ENCODE data around the gene FGF13. TPM values are rescaled to one million over a fixed set of nuclear protein-coding genes. Genes with fewer than 3 reads are reported as not detected.

The FGF13 gene
- polyA plus RNA-seq, 4 donors, result 25.1 to 33.5 (median 29.3) TPM

DNA sequence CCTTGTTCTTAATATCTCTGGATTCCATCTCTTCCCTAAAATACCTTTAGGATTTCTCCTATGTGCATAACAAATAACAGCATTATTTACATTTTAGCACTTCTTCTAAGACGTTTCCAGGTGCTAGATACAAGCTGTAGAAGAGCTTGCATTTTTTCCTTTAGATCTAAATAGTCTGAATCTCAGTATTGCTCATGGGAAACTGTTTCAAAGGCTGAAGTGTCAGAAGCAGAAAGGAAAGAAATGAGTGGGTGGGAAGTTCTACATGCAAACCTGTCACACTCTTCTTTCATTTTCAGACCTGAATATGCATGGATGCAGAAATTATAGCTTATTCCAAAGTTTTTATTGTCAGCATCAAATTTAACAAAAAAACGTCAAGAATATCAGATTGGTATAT is 41.8 kb downstream of the FGF13 start:
- no peak for DNase-seq (ENCODE audit: low read depth in 4 of 4, low spot score in 3 of 4)

GRCh38 chrX:138664466-138664865 is 47.1 kb downstream of the FGF13 start:
- DNase-seq (ENCODE audit: low read depth in 4 of 4, low spot score in 3 of 4), result no peak

DNA sequence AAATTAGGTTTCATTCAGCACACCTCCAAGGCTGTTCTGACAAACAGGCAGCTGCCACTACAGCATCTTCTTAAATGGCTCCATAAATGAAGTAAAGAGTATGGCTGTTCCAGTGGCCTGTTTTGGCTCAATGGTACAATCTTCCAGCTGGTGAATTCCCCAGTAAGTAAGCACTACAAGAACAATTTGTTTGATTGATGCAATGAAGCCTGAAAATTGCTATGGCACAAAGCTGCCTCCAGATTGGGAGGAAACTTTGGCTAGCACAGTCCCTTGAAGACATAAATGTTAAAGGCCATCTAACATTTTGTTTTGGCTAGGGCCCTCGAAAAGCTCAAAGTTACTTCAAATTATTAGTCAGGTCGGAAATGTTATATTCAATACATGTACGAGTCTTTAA is 47.5 kb downstream of the FGF13 start:
- no peak for DNase-seq (ENCODE audit: low read depth in 4 of 4, low spot score in 3 of 4)

DNA sequence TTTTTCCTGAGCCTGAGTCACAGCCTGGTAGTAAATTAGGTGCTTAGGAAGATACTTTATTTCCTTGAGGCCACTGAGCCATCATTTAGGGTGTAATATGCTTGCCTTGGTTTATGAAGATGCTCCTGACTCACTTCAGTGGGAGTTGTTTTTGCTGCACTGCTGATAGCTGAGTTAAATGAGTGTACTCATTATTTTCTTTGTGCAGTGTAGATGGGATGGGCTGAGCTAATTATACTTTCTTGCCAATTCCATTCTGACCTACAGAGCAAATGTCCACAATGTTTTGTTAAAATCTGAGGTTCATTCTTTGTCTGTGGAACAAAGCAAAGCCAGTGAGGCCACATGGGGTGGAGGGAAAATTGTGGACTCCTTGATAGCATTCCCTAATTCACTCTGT is 60.0 kb downstream of the FGF13 start:
- no peak for DNase-seq (ENCODE audit: low read depth in 4 of 4, low spot score in 3 of 4)

GRCh38 chrX:138648568-138648967 is 62.9 kb downstream of the FGF13 start:
- DNase-seq (ENCODE audit: low read depth in 4 of 4, low spot score in 3 of 4), result no peak

DNA sequence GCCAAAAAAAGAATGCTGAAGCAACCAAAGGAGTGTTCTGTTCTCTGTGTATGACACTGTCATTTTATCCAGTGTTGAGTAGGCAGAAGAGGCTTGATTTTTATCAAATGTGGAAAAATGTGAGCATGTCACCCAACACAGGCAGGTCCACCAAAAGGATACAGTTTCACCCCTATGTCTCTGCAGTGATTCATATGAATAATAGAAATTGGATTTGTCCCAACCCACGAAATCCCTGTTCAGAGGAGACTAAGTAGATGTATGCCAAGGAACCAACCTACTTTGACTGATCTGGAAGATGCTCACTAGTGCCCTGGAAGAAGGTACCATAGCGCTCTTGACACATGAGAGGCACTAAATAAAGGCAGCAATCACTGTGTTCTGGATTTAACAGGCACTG is 72.5 kb downstream of the FGF13 start:
- no peak for DNase-seq (ENCODE audit: low read depth in 4 of 4, low spot score in 3 of 4)
